Measurements from ENCODE around the gene NSF. TPM values are rescaled to one million over a fixed set of nuclear protein-coding genes. Genes with fewer than 3 reads are reported as not detected.

Gene NSF
- polyA plus RNA-seq, 4 donors: 14.1 to 29.9 (median 20.1) TPM

DNA sequence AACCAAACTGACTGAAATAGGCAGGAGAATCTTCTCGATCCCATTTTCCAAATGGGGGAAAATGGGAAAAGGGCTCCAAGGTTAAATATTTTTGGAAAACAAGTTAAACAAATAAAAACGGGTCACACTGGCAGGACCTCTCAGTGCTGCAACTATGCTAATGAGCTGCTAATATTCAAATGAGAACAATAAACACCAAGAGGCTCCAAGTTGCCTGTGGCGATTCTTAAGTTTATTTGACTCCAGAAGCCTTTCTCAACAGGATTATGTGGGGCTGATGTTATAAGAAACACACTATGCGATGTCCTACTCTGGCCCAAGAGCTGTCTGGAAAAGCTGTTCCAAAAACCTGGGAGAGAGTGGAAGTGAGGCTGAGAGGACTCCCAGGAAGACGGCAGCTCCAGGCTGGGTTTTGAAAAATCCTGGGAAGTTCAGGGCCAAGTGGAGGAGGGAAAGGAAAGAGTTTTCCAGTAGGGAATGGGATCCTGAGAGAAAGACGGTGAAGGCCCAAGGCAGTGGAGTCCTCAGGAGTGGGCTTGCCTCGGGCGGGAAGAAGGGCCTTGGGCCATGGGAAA lies 206.6 kb downstream of the NSF start:
- Histone ChIP-seq H3K4me3 (ENCODE audit: low read depth in 1 of 3, low read length in 3 of 3) (no peak overlapping the region), H3K4me1 (ENCODE audit: control insufficient read depth in 3 of 3, insufficient read depth in 2 of 3, low read depth in 1 of 3, low read length in 2 of 3) (no peaks in the 10 kb centered on the region), H3K9me3 (ENCODE audit: control insufficient read depth in 2 of 2, insufficient read depth in 1 of 2, low read depth in 1 of 2, low read length in 1 of 2) (no peaks in the 10 kb centered on the region), H3K27ac (ENCODE audit: low read depth in 1 of 3, low read length in 2 of 3) (no peak overlapping the region), H3K36me3 (ENCODE audit: control insufficient read depth in 3 of 3, insufficient read depth in 2 of 3, low read depth in 1 of 3, low read length in 3 of 3) (no peaks in the 10 kb centered on the region), H3K27me3 (ENCODE audit: control insufficient read depth in 3 of 3, insufficient read depth in 3 of 3, low read length in 3 of 3) (peaks cover 0 to 32% (median 3%) of the 10 kb centered on the region in 3 donors)
- WGBS, 3 donors: 59 to 70% (median 67%) methylated on average over 8 of the region's 8 CpGs
- DNase-seq (no peak), FAIRE-seq (no peak)

DNA sequence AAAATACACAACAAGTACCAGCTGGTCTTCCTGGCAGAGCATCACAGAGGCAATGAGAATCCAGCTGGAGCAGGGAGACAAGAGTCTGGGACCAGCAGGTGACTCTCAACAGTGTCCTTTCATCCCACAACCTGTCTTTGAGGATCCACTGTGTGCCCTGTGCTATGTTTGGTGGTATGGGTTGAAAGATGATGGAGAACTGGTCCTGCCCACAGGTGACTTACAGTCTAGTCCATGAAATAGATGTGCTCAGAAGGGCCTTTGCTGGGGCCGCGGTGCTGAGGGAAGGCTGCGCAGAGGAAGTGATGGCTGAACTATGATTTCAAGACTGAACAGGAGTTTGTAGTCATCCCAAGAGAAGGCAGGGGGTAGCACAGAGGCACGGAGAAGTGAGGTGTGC lies 210.1 kb downstream of the NSF start:
- Histone ChIP-seq H3K27ac (ENCODE audit: low read depth in 1 of 3, low read length in 2 of 3) (no peak overlapping the region), H3K4me1 (ENCODE audit: control insufficient read depth in 3 of 3, insufficient read depth in 2 of 3, low read depth in 1 of 3, low read length in 2 of 3) (no peaks in the 10 kb centered on the region), H3K4me3 (ENCODE audit: low read depth in 1 of 3, low read length in 3 of 3) (no peak overlapping the region), H3K27me3 (ENCODE audit: control insufficient read depth in 3 of 3, insufficient read depth in 3 of 3, low read length in 3 of 3) (peaks cover 0 to 17% (median 0%) of the 10 kb centered on the region in 3 donors), H3K36me3 (ENCODE audit: control insufficient read depth in 3 of 3, insufficient read depth in 2 of 3, low read depth in 1 of 3, low read length in 3 of 3) (no peaks in the 10 kb centered on the region), H3K9me3 (ENCODE audit: control insufficient read depth in 2 of 2, insufficient read depth in 1 of 2, low read depth in 1 of 2, low read length in 1 of 2) (no peaks in the 10 kb centered on the region)
- FAIRE-seq: no peak
- DNase-seq: no peak
- WGBS, 3 donors: 94 to 98% (median 95%) methylated on average over 4 of the region's 4 CpGs

DNA sequence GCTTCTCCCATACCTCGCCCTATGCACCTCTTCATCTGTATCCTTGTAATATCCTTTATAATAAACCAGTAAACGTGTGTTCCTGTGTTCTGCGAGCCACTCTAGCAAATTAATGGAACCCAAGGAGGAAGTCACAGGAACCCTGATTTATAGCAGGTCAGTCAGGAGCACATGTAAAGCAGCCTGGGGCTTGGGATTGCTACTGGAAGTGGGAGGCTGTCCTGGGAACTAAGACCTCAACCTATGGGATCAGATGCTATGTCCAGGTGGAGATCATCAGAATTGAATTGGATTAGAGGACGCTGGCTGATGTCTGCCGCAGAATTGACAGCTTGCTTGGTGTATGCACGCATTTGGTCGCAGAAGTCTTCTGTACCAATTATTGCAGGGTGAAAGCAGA lies 212.3 kb downstream of the NSF start:
- no peaks in the 10 kb centered on the region for H3K4me1 ChIP-seq (ENCODE audit: control insufficient read depth in 3 of 3, insufficient read depth in 2 of 3, low read depth in 1 of 3, low read length in 2 of 3)
- H3K9me3 ChIP-seq (ENCODE audit: control insufficient read depth in 2 of 2, insufficient read depth in 1 of 2, low read depth in 1 of 2, low read length in 1 of 2): no peaks in the 10 kb centered on the region
- DNase-seq (no peak), FAIRE-seq (no peak)
- no peaks in the 10 kb centered on the region for H3K27me3 ChIP-seq (ENCODE audit: control insufficient read depth in 3 of 3, insufficient read depth in 3 of 3, low read length in 3 of 3)
- 70 to 82% (median 70%) methylated on average over 7 of the region's 7 CpGs for WGBS, 3 donors
- H3K27ac ChIP-seq (ENCODE audit: low read depth in 1 of 3, low read length in 2 of 3): no peak overlapping the region
- H3K36me3 ChIP-seq (ENCODE audit: control insufficient read depth in 3 of 3, insufficient read depth in 2 of 3, low read depth in 1 of 3, low read length in 3 of 3): no peaks in the 10 kb centered on the region
- no peak overlapping the region for H3K4me3 ChIP-seq (ENCODE audit: low read depth in 1 of 3, low read length in 3 of 3)

DNA sequence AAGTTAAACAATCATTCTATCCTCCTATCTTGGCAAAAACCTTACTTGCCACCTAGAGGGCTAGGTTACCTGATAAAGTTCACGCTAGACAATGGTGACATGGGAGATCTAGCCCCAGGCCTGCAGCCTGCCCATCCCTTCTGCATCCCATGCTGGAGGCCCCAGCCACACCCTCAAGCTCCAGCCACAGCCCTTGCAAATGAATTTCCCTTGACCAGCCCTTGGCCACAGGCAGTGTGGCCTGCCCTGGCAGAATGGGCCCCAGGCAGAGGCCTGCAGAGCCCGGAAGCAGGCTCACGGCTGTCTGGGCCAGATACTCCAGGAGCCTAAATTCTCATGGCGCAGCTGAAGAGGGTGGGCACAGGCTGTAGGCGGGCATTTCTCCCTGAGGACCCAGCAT lies 213.1 kb downstream of the NSF start:
- Histone ChIP-seq H3K4me1 (ENCODE audit: control insufficient read depth in 3 of 3, insufficient read depth in 2 of 3, low read depth in 1 of 3, low read length in 2 of 3) (no peaks in the 10 kb centered on the region), H3K4me3 (ENCODE audit: low read depth in 1 of 3, low read length in 3 of 3) (no peak overlapping the region), H3K27ac (ENCODE audit: low read depth in 1 of 3, low read length in 2 of 3) (no peak overlapping the region), H3K9me3 (ENCODE audit: control insufficient read depth in 2 of 2, insufficient read depth in 1 of 2, low read depth in 1 of 2, low read length in 1 of 2) (no peaks in the 10 kb centered on the region), H3K27me3 (ENCODE audit: control insufficient read depth in 3 of 3, insufficient read depth in 3 of 3, low read length in 3 of 3) (no peaks in the 10 kb centered on the region), H3K36me3 (ENCODE audit: control insufficient read depth in 3 of 3, insufficient read depth in 2 of 3, low read depth in 1 of 3, low read length in 3 of 3) (no peaks in the 10 kb centered on the region)
- FAIRE-seq: no peak
- 93 to 95% (median 94%) methylated on average over 5 of the region's 5 CpGs for WGBS, 3 donors
- no peak for DNase-seq

DNA sequence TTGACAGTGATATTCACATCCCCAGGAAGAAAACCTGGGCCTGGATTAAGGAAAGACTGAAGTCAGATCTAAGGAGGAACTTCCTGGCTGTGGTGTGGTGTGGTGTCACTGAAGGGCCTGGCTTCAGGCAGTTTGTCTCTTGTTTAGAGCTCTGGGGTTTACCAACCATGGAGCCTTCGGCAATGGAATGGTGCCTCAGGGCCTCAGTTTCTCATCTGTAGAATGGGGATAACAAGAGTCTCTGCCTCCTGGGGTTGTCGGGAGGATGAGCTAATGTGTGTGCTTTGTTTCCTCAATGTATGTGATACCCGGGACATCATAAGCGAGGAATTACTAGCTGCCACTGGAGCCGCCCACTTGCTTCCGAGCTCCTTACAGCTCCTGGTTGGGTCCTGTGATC lies 215.3 kb downstream of the NSF start:
- no peaks in the 10 kb centered on the region for H3K36me3 ChIP-seq (ENCODE audit: control insufficient read depth in 3 of 3, insufficient read depth in 2 of 3, low read depth in 1 of 3, low read length in 3 of 3)
- no peak overlapping the region for H3K27ac ChIP-seq (ENCODE audit: low read depth in 1 of 3, low read length in 2 of 3)
- WGBS, 3 donors: 86 to 93% (median 88%) methylated on average over 6 of the region's 6 CpGs
- no peak for FAIRE-seq
- no peaks in the 10 kb centered on the region for H3K4me1 ChIP-seq (ENCODE audit: control insufficient read depth in 3 of 3, insufficient read depth in 2 of 3, low read depth in 1 of 3, low read length in 2 of 3)
- no peak for DNase-seq
- no peaks in the 10 kb centered on the region for H3K27me3 ChIP-seq (ENCODE audit: control insufficient read depth in 3 of 3, insufficient read depth in 3 of 3, low read length in 3 of 3)
- no peak overlapping the region for H3K4me3 ChIP-seq (ENCODE audit: low read depth in 1 of 3, low read length in 3 of 3)
- H3K9me3 ChIP-seq (ENCODE audit: control insufficient read depth in 2 of 2, insufficient read depth in 1 of 2, low read depth in 1 of 2, low read length in 1 of 2): no peaks in the 10 kb centered on the region

Other genes with a start within 250 kb of the NSF start
- gene ARL17B, start 228.9 kb upstream of the NSF start, polyA plus RNA-seq: 10 to 100 TPM in 1 of 4 donors, 1 to 10 TPM in 3; 2.7 to 11.8 (median 4.8) TPM
- 10 to 100 TPM in 1 of 4 donors, 1 to 10 TPM in 3; 1.6 to 31.2 (median 3.7) TPM for gene LRRC37A2, start 78.2 kb upstream of the NSF start, polyA plus RNA-seq
- 10 to 100 TPM in 1 of 4 donors, 1 to 10 TPM in 1, under 1 TPM in 2; 0.27 to 23.3 (median 1.9) TPM for gene ARL17A, start 11.0 kb upstream of the NSF start, polyA plus RNA-seq
- gene WNT3, start 228.0 kb downstream of the NSF start, polyA plus RNA-seq: 1 to 10 TPM; 2.9 to 8.9 (median 6.7) TPM

All from small intestine (tissue), 7 donors.